Measurements from ENCODE around the gene AMHR2. TPM values are rescaled to one million over a fixed set of nuclear protein-coding genes. Genes with fewer than 3 reads are reported as not detected.

AMHR2 gene
- total RNA-seq, 5 donors from 2014 or later (not counting 1 experiment from before 2014, with no cell fraction given) = 0.19 TPM; not detected in 4

Other genes starting within 250 kb of the AMHR2 start
- 10 to 100 TPM; 36.4 to 94.2 (median 83.9) TPM for gene ZNF740, start 243.1 kb upstream of the AMHR2 start, total RNA-seq
- gene CSAD, start 242.9 kb upstream of the AMHR2 start, total RNA-seq = 10 to 100 TPM; 48.6 to 69.6 (median 62.3) TPM
- 100 to 1,000 TPM; 247 to 590 (median 469) TPM for gene ITGB7, start 216.6 kb upstream of the AMHR2 start, total RNA-seq
- 10 to 100 TPM; 20.3 to 91.3 (median 74.2) TPM for gene RARG, start 191.6 kb upstream of the AMHR2 start, total RNA-seq
- 1 to 10 TPM; 1.2 to 2.5 (median 1.6) TPM for gene ESPL1, start 155.6 kb upstream of the AMHR2 start, total RNA-seq
- gene PFDN5, start 128.3 kb upstream of the AMHR2 start, total RNA-seq = 100 to 1,000 TPM; 591 to 643 (median 612) TPM
- gene MYG1, start 124.2 kb upstream of the AMHR2 start, total RNA-seq = 10 to 100 TPM; 34.0 to 68.4 (median 63.9) TPM
- gene AAAS, start 102.2 kb upstream of the AMHR2 start, total RNA-seq = 10 to 100 TPM; 39.3 to 74.6 (median 66.2) TPM
- gene SP7, start 87.5 kb upstream of the AMHR2 start, total RNA-seq = under 1 TPM in 1 of 5 donors, not detected in 4; 0.12 TPM
- 100 to 1,000 TPM in 2 of 5 donors, 10 to 100 TPM in 3; 72.7 to 109 (median 96.6) TPM for gene SP1, start 43.7 kb upstream of the AMHR2 start, total RNA-seq
- gene PRR13, start 17.9 kb downstream of the AMHR2 start, total RNA-seq = 100 to 1,000 TPM; 175 to 215 (median 187) TPM
- 1,000 to 10,000 TPM in 2 of 5 donors, 100 to 1,000 TPM in 3; 707 to 1,066 (median 764) TPM for gene PCBP2, start 28.2 kb downstream of the AMHR2 start, total RNA-seq
- gene MAP3K12, start 75.6 kb downstream of the AMHR2 start, total RNA-seq = 10 to 100 TPM; 21.4 to 29.9 (median 25.9) TPM
- gene TARBP2, start 77.4 kb downstream of the AMHR2 start, total RNA-seq = 10 to 100 TPM; 31.4 to 44.7 (median 39.1) TPM
- not detected for gene NPFF, start 83.6 kb downstream of the AMHR2 start, total RNA-seq
- 10 to 100 TPM; 18.9 to 29.6 (median 27.1) TPM for gene ATF7, start 202.5 kb downstream of the AMHR2 start, total RNA-seq

All from T-cell (primary cell).